Measurements from ENCODE around the gene DDB1. TPM values are rescaled to one million over a fixed set of nuclear protein-coding genes. Genes with fewer than 3 reads are reported as not detected.

Gene DDB1
- total and polyA plus RNA-seq, 2 of the 4 experiments (the other 2 are of a cell fraction): 221 to 412 TPM

DNA sequence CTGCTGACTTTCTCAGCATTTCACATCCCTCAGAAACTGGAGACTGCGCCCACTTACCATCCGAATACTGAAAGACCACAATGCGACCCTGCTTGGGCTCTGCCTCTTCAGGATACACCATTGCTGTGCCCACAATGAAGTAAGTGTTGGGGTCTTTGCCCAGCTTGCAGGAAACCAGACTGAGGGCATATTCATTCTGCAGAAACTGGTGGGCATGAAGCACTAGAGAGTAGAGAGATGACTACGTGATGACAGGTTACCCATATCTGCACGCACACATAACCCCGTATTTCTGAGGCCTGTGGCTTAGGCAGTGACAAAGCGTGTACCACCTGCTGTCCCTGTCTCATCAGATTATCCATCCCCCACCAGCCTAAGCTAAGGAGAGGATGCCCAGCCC, 23.2 kb downstream of the DDB1 start:
- no peak overlapping the region for H3K9ac ChIP-seq (ENCODE audit: low read depth, low read length)
- no peak for DNase-seq
- H3K79me1 ChIP-seq (ENCODE audit: low read depth in 1 of 2, low read length in 2 of 2): peaks cover 21 to 36% of the 10 kb centered on the region in 2 experiments
- no peak overlapping the region for H4K8ac ChIP-seq (ENCODE audit: low read depth in 2 of 2, low read length in 2 of 2)
- H3K23ac ChIP-seq (ENCODE audit: low read depth, low read length): no peak overlapping the region
- no peak overlapping the region for H2BK120ac ChIP-seq (ENCODE audit: low read depth, low read length)
- no peak overlapping the region for H4K91ac ChIP-seq (ENCODE audit: insufficient read depth, low read depth, low read length)
- H3K14ac ChIP-seq (replicated peaks; ENCODE audit: low read depth, low read length): no peak overlapping the region
- H4K20me1 ChIP-seq (ENCODE audit: insufficient read depth, low read length): peaks cover 25% of the 10 kb centered on the region; the same call in 1 of the 2 replicates
- dilution Hi-C loops (cut with HindIII; ENCODE audit: low sequenced_read_pairs, unreplicated experiment): no loop called here
- no peaks in the 10 kb centered on the region; the same call in 1 of the 2 replicates for H3K9me1 ChIP-seq (ENCODE audit: insufficient read depth, low read length)
- ATAC-seq (ENCODE audit: low read depth): no peak
- in situ Hi-C loops (cut with MboI; ENCODE audit: low sequenced_read_pairs): loop anchor here (25.0 kb wide), 1 partner anchor 1697 kb away; the partner anchor contains the start of gene OSBP
- no peak overlapping the region for H2AFZ ChIP-seq (replicated peaks; ENCODE audit: low read length, poor library complexity)
- H2BK5ac ChIP-seq (ENCODE audit: low read depth, low read length, poor library complexity, severe bottlenecking): no peak overlapping the region
- TF ChIP-seq RAD21 (IDR thresholded peaks at IDR 0.05; ENCODE audit: low read length): no peak
- no peak overlapping the region for H3K4me3 ChIP-seq (ENCODE audit: insufficient read depth, low read depth, low read length)
- WGBS, 2 experiments (ENCODE audit: extremely low coverage in 2 of 2, insufficient read length in 1 of 2): no CpG with 5 or more reads among the region's 7 CpGs
- BruUV-seq (replicated peaks): no TSS peak
- H2BK20ac ChIP-seq (ENCODE audit: low read depth, low read length): no peak overlapping the region
- no peaks in the 10 kb centered on the region for H3K27me3 ChIP-seq (ENCODE audit: control insufficient read depth, insufficient read depth, low read length)
- ChIA-PET POLR2A (ENCODE audit: unreplicated experiment) (no interaction called here), CTCF (interaction anchor here (1.2 kb wide), 1 partner anchor 82 kb away, joined by 3 read pairs; no protein-coding TSS in a partner anchor)
- H3K4me1 ChIP-seq (ENCODE audit: control insufficient read depth, insufficient read depth, low read length): no peaks in the 10 kb centered on the region
- H4K5ac ChIP-seq (ENCODE audit: low read depth, low read length): no peak overlapping the region
- H3K4ac ChIP-seq (ENCODE audit: low read depth, low read length): no peak overlapping the region
- peaks cover 81% of the 10 kb centered on the region for H3K36me3 ChIP-seq (ENCODE audit: control insufficient read depth, insufficient read depth, low read length)
- H2AK9ac ChIP-seq (replicated peaks; ENCODE audit: low read depth, low read length, poor library complexity): no peak overlapping the region
- no peak overlapping the region for H2BK15ac ChIP-seq (ENCODE audit: low read depth, low read length)
- H3K18ac ChIP-seq (ENCODE audit: low read depth, low read length): no peak overlapping the region
- intact Hi-C loops (cut with micrococcal nuclease): no loop called here
- no peak overlapping the region for H3K56ac ChIP-seq (ENCODE audit: extremely low read depth, insufficient read depth, low read length)
- no peak overlapping the region for H3K27ac ChIP-seq (ENCODE audit: insufficient read depth, low read length)
- H2AK5ac ChIP-seq (ENCODE audit: low read depth, low read length): no peak overlapping the region
- no peak overlapping the region for H3K4me2 ChIP-seq (ENCODE audit: low read depth, low read length)
- H3K9me3 ChIP-seq (ENCODE audit: control insufficient read depth, insufficient read depth, low read length): no peaks in the 10 kb centered on the region
